Panc1 (cell line): ENCODE data around the gene CLEC18C.
"Not testable (repeated sequence)": the region's sequence is repeated elsewhere in the genome, so short reads cannot be mapped to it uniquely, and the experiment has no call there.

ENCODE experiments used
- POLR2AphosphoS5 ChIP-seq: IDR thresholded peaks from 2 replicates; pipeline ENCODE4 v1.6.1; 2012; ENCODE audit warnings: mild to moderate bottlenecking, low read depth, low read length, moderate library complexity
- SIN3A ChIP-seq: IDR thresholded peaks from 2 replicates; pipeline ENCODE4 v1.6.1; 2012; ENCODE audit warnings: low read depth, mild to moderate bottlenecking, low read length, moderate library complexity, borderline replicate concordance; ENCODE audit not compliant: insufficient read depth
- TCF7L2 ChIP-seq: IDR thresholded peaks from 2 replicates; pipeline ENCODE4 v1.6.1; 2011; ENCODE audit warnings: mild to moderate bottlenecking, low read depth, low read length, inconsistent platforms
- TF ChIP-seq, protein P1 (sequence below): fragments of 450-650 bp; IDR thresholded peaks from 2 replicates; pipeline ENCODE4 v1.5.1; 2017; ENCODE audit warnings: mild to moderate bottlenecking
- TF ChIP-seq, protein P2 (sequence below), 2 experiments: IDR thresholded peaks; 2 replicates each; pipeline ENCODE4 v1.6.1; 2011 to 2012; ENCODE audit warnings: low read depth in 2 of 2, control low read depth in 1 of 2, low read length in 1 of 2, mild to moderate bottlenecking in 1 of 2, moderate library complexity in 1 of 2; ENCODE audit not compliant: insufficient read depth in 1 of 2

DNA sequence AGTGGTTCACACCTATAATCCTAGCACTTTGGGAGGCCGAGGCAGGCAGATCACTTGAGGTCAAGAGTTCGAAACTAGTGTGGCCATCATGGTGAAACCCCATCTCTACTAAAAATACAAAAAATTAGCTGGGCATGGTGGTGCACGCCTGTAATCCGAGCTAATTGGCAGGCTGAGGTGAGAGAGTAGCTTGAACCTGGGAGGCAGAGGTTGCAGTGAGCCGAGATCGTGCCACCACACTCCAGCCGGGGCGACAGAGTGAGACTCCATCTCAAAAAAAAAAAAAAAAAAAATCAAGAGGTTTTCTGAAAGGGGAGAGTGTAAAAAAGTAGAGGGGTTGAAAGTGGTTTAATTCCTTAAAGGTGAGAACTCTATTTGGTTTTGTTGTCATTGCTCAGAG is 37.8 kb upstream of the CLEC18C start:
- TF ChIP-seq, protein P1, sequence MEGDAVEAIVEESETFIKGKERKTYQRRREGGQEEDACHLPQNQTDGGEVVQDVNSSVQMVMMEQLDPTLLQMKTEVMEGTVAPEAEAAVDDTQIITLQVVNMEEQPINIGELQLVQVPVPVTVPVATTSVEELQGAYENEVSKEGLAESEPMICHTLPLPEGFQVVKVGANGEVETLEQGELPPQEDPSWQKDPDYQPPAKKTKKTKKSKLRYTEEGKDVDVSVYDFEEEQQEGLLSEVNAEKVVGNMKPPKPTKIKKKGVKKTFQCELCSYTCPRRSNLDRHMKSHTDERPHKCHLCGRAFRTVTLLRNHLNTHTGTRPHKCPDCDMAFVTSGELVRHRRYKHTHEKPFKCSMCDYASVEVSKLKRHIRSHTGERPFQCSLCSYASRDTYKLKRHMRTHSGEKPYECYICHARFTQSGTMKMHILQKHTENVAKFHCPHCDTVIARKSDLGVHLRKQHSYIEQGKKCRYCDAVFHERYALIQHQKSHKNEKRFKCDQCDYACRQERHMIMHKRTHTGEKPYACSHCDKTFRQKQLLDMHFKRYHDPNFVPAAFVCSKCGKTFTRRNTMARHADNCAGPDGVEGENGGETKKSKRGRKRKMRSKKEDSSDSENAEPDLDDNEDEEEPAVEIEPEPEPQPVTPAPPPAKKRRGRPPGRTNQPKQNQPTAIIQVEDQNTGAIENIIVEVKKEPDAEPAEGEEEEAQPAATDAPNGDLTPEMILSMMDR: not testable (repeated sequence)
- TF ChIP-seq, protein P2, sequence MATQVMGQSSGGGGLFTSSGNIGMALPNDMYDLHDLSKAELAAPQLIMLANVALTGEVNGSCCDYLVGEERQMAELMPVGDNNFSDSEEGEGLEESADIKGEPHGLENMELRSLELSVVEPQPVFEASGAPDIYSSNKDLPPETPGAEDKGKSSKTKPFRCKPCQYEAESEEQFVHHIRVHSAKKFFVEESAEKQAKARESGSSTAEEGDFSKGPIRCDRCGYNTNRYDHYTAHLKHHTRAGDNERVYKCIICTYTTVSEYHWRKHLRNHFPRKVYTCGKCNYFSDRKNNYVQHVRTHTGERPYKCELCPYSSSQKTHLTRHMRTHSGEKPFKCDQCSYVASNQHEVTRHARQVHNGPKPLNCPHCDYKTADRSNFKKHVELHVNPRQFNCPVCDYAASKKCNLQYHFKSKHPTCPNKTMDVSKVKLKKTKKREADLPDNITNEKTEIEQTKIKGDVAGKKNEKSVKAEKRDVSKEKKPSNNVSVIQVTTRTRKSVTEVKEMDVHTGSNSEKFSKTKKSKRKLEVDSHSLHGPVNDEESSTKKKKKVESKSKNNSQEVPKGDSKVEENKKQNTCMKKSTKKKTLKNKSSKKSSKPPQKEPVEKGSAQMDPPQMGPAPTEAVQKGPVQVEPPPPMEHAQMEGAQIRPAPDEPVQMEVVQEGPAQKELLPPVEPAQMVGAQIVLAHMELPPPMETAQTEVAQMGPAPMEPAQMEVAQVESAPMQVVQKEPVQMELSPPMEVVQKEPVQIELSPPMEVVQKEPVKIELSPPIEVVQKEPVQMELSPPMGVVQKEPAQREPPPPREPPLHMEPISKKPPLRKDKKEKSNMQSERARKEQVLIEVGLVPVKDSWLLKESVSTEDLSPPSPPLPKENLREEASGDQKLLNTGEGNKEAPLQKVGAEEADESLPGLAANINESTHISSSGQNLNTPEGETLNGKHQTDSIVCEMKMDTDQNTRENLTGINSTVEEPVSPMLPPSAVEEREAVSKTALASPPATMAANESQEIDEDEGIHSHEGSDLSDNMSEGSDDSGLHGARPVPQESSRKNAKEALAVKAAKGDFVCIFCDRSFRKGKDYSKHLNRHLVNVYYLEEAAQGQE (IDR thresholded peaks at IDR 0.05; ENCODE audit: insufficient read depth in 1 of 2, low read depth in 2 of 2, low read length in 1 of 2): not testable (repeated sequence)
- not testable (repeated sequence) for TF ChIP-seq POLR2AphosphoS5, TCF7L2, SIN3A
